CD4-positive, alpha-beta T cell treated with Interferon gamma for 1 hour (primary cell): ENCODE measurements around the gene FKTN.

Experiments
- DNase-seq: peaks from one replicate; pipeline ENCODE4 v3.0.0-alpha.2; 2020

The FKTN gene

GRCh38 chr9:105679257-105680022 is 121.5 kb downstream of the FKTN start:
- DNase-seq = no peak

GRCh38 chr9:105681313-105681712 is 123.4 kb downstream of the FKTN start:
- no peak for DNase-seq

- DNase-seq = no peak
These were observed 123.8 kb downstream of the FKTN start for GRCh38 chr9:105681724-105682123.

- DNase-seq = no peak
These were observed 125.9 kb downstream of the FKTN start for GRCh38 chr9:105683688-105684275.

- no peak for DNase-seq
These were observed 129.0 kb downstream of the FKTN start for GRCh38 chr9:105686936-105687335.
